SW480 (cell line): ENCODE results near the gene VWA2.
"Not testable (repeated sequence)": the region's sequence is repeated elsewhere in the genome, so short reads cannot be mapped to it uniquely, and the experiment has no call there.

Source experiments
- DNase-seq: peaks from one replicate; pipeline ENCODE4 v3.0.0-alpha.2; 2016; ENCODE audit warnings: low spot score

The VWA2 gene

DNA sequence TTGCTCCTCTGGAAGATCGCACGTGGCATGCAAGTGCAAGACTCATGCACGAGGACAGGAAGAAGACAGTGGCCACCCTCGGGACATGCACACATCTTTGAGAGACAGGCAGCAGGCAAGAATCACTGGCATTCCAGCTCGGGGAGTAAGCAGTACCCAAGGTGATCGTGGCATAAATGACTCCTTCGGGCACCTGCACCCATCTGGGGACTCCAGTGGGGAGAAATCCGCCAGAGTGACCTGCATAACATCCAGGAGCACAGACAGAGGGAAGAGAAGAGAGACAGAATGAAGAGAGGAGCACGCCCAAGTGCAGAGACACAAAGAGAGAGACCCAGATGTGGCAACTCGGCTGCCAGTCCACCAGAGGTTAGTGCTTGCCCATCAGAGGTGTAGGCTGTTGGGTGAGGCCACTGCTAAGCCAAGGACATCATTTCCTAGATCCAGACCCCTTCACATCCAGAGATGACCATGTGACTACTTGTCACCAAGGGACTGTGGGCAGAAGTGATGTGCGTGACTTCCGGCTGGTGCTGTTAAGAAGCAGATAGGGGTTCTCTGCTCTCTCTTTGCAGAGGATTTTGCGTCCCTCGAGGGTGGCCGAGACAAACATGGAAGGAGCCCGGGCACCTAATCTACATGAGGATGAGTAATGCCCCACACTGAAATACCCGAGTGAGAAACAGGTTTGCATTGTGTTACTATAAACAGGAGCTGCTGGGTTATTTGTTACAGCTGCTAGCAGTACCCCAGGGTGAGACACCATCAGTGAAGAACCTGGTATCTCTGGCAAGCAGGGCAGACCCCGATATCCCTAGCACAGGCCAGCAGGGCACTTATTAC is 80.6 kb downstream of the VWA2 start:
- no peak for DNase-seq

GRCh38 chr10:114320249-114321116 is 81.4 kb downstream of the VWA2 start:
- DNase-seq = peak; percentile 97

- no peak for DNase-seq
Measured at GRCh38 chr10:114322344-114322743, 83.3 kb downstream of the VWA2 start.

DNA sequence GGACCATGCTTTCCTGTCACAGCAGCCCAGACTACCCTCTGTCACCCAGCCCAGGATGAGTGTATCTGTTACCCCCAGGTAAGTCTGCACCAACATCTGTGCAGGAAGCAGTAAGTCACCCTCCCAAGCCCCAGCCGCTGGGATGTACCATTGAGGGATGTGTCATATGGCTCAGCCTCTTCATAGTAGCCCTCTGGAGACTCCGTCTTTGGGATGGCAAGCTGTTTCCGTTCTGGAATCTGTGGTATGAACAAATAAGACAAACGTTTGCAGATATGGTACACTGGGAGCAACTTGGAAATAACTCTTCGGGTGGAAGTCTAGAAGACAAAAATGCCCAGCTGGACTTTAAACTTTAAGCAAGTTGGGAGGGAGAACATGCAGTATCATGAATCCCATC is 84.0 kb downstream of the VWA2 start:
- no peak for DNase-seq

DNA sequence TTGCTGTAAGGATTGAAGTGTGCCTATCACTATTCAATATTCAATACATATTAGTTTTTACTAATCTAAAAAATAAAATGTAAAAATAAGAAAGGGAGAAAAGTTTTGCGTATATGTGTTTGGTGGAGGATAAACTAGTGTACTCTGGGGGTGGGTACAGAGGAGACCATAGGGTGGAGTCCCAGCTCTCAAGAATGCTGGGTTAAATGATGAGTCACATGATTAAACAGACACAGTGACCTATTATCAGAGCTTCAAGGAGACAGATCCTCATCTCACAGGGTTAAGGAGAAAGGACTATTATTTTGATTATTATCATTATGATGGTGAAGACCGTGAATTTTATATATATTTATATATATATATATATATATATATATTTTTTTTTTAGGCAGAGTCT is 87.7 kb downstream of the VWA2 start:
- no peak for DNase-seq

- DNase-seq = no peak
Measured at GRCh38 chr10:114327537-114328440, 88.7 kb downstream of the VWA2 start.

GRCh38 chr10:114328441-114328812 is 89.4 kb downstream of the VWA2 start:
- no peak for DNase-seq

DNA sequence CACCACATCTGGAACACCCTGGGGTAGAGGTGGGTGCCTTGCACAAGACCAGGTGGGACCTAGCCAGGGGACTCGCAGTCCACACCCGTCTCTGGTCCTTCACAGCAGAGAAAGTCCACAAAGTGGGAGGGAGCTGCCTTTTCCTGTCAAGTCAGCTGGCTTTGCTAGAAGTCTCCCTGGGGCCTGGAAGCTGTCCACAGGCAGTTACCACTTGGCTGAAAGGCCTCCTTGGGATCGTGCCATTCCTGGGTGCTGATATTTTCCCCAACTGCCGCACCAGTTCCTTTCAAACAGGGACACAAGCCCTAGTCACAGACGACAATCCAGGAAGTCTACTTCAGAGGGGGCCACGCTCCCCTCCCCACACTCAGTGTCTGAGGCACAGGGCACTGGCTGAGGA is 89.8 kb downstream of the VWA2 start:
- DNase-seq = no peak

- DNase-seq = no peak
Measured at GRCh38 chr10:114329634-114330365, 90.7 kb downstream of the VWA2 start.

- DNase-seq = no peak
Measured at GRCh38 chr10:114332301-114333192, 93.5 kb downstream of the VWA2 start.

DNA sequence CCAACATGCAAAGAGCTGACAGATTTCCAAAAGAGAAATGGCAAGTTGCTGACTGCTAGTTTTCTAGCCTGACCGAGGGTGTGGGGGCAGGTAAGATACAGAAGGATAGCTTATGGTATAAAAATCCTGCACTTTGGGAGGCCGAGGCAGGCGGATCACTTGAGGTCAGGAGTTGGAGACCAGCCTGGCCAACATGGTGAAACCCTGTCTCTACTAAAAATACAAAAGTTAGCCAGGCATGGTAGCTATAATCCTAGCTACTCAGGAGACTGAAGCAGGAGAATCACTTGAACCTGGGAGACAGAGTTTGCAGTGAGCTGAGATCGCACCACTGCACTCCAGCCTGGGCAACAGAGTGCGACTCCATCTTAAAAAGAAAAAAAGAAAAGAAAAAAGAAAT is 94.4 kb downstream of the VWA2 start:
- not testable (repeated sequence) for DNase-seq

GRCh38 chr10:114334301-114334700 is 95.2 kb downstream of the VWA2 start:
- DNase-seq = no peak

DNA sequence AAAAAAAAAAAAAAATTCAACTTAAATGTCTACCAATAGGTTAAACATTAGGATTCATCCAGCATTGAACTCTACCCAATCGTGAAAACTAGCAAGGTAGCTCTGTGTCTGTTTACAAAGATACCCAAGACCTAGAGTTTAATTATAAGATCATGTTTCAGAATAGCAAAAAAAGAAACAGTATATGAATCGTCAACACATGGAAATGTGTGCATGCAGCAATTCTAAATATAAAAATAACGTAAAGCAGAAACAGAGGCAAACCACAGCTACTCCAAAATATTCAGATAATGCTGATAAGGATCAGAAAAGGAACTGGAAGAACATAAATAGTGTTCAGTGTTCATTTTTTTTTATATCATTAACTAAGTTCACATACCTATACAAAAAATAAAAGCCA is 96.6 kb downstream of the VWA2 start:
- DNase-seq = no peak

- DNase-seq = no peak
Measured at GRCh38 chr10:114336823-114337509, 97.9 kb downstream of the VWA2 start.

GRCh38 chr10:114337510-114338462 is 98.7 kb downstream of the VWA2 start:
- DNase-seq = peak; percentile 100

GRCh38 chr10:114340816-114341215 is 101.8 kb downstream of the VWA2 start:
- DNase-seq = no peak
